HEK293T (cell line): Measurements from ENCODE around the gene RNU6-9.

Experiments
- CTCF ChIA-PET: fragments of 350-600 bp; formaldehyde crosslinking; extraction: SDS; loops from one replicate; lab custom pipeline; 2021; ENCODE audit warnings: antibody characterized with exemption, inconsistent platforms; lab: Yijun Ruan, JAX
- POLR2A ChIA-PET: fragments of 350-600 bp; formaldehyde crosslinking; extraction: SDS; loops from one replicate; lab custom pipeline; 2020; ENCODE audit warnings: antibody characterized with exemption, inconsistent platforms; lab: Yijun Ruan, JAX
- DNase-seq: peaks from one replicate; pipeline ENCODE4 v3.0.0; 2012; ENCODE audit warnings: mixed read lengths; ENCODE audit errors: extremely low spot score
- ARNT ChIP-seq: fragments of 450-650 bp; IDR thresholded peaks from 2 replicates; pipeline ENCODE4 v1.6.1; 2017; ENCODE audit warnings: mild to moderate bottlenecking
- BHLHE40 ChIP-seq: fragments of 450-650 bp; IDR thresholded peaks from 2 replicates; pipeline ENCODE4 v1.6.1; 2016; ENCODE audit warnings: mild to moderate bottlenecking, moderate library complexity, borderline replicate concordance
- CTBP1 ChIP-seq: fragments of 450-650 bp; IDR thresholded peaks from 2 replicates; pipeline ENCODE4 v1.6.1; 2016; ENCODE audit warnings: borderline replicate concordance
- ELF4 ChIP-seq: fragments of 450-650 bp; IDR thresholded peaks from 2 replicates; pipeline ENCODE4 v1.6.1; 2017; ENCODE audit warnings: antibody characterized with exemption
- FOXA1 ChIP-seq: fragments of 450-650 bp; IDR thresholded peaks from 2 replicates; pipeline ENCODE4 v1.6.1; 2016; ENCODE audit warnings: mild to moderate bottlenecking
- FOXK2 ChIP-seq: fragments of 450-650 bp; IDR thresholded peaks from 2 replicates; pipeline ENCODE4 v1.6.1; 2016; ENCODE audit warnings: mild to moderate bottlenecking
- FOXM1 ChIP-seq: fragments of 450-650 bp; IDR thresholded peaks from 2 replicates; pipeline ENCODE4 v1.6.1; 2017; ENCODE audit warnings: mild to moderate bottlenecking, borderline replicate concordance
- HDGF ChIP-seq: fragments of 450-650 bp; IDR thresholded peaks from 2 replicates; pipeline ENCODE4 v1.6.1; 2017; ENCODE audit warnings: antibody characterized with exemption, borderline replicate concordance
- L3MBTL2 ChIP-seq: fragments of 450-650 bp; conservative IDR thresholded peaks from 2 replicates; pipeline ENCODE4 v1.6.1; 2016; ENCODE audit warnings: mild to moderate bottlenecking
- LEF1 ChIP-seq: fragments of 450-650 bp; IDR thresholded peaks from 2 replicates; pipeline ENCODE4 v1.6.1; 2017; ENCODE audit warnings: mild to moderate bottlenecking, borderline replicate concordance
- NFRKB ChIP-seq: fragments of 450-650 bp; IDR thresholded peaks from 2 replicates; pipeline ENCODE4 v1.6.1; 2016; ENCODE audit warnings: mild to moderate bottlenecking, moderate library complexity
- PKNOX1 ChIP-seq: fragments of 450-650 bp; IDR thresholded peaks from 2 replicates; pipeline ENCODE4 v1.6.1; 2016
- SP1 ChIP-seq: fragments of 450-650 bp; IDR thresholded peaks from 2 replicates; pipeline ENCODE4 v1.6.1; 2017
- SUZ12 ChIP-seq: fragments of 450-650 bp; IDR thresholded peaks from 2 replicates; pipeline ENCODE4 v1.6.1; 2016; ENCODE audit warnings: mild to moderate bottlenecking
- TARDBP ChIP-seq: fragments of 450-650 bp; IDR thresholded peaks from 2 replicates; pipeline ENCODE4 v1.6.1; 2016
- ZNF384 ChIP-seq: fragments of 450-650 bp; IDR thresholded peaks from 2 replicates; pipeline ENCODE4 v1.6.1; 2016

RNU6-9 gene

DNA sequence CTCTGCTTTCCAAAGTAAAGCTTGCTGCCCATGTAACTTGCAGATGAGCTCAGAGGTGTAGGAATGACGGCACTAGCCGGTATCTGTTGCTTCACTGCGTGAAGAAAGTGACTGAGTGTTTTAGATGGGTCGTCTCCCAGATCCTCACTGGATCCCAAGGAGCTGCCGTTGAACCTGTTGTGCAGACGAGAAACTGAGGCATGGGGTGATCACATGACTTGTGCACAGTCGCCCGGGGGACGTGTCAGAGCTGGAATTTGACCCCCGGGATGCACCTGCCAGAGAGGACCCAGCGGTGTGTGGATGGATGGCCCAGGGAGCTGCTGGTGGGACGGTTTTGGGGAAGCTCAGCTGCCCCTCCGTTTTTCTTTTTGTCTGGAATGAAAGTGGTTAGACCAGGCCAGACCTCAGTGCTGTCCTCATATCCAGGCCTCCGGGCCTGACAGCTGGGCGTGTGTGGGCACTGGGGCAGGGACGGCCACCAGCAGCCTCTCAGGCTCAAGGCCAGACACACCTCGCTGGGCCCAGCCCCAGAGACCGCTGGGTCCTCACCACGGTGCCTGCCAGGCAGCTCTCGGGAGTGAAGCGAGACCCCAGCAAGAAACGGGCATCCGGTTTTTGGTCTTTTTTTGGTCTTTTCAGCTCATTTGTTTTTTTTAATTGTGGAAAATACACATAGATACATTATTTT lies 45.1 kb downstream of the RNU6-9 start:
- no peak for DNase-seq
- TF ChIP-seq LEF1 (no peak), PKNOX1 (no peak), NFRKB (no peak)
- POLR2A ChIA-PET: interaction anchor here (1.1 kb wide), 1 partner anchor 21 kb away, joined by 3 read pairs; no protein-coding TSS in a partner anchor
- CTCF ChIA-PET: no interaction called here

DNA sequence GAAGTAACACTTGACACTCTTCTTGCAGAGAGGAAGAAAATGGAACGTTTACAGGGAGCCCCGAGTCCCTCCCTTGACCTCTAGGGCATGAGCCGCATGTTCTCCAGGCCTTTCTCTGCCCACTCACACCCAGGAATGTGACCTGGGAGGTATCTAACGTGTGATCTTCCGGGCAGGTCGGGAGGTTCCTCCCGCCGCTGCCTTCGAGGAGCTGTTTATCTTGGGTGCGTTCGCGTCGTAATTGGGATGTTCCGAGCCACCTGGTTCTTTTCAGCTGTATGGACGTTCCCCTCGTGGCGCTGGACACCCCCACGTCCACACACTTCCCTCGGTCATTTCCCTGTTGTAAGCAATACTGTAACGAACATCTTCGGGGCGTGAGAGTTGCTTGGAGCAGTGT lies 46.2 kb downstream of the RNU6-9 start:
- CTCF ChIA-PET: no interaction called here
- TF ChIP-seq PKNOX1 (no peak), SP1 (no peak), TARDBP (no peak), FOXM1 (no peak), FOXA1 (no peak), BHLHE40 (no peak), ZNF384 (no peak), FOXK2 (no peak), CTBP1 (no peak), SUZ12 (no peak), LEF1 (no peak)
- POLR2A ChIA-PET: interaction anchor here (1.1 kb wide), 1 partner anchor 20 kb away, joined by 3 read pairs; no protein-coding TSS in a partner anchor
- DNase-seq: no peak

DNA sequence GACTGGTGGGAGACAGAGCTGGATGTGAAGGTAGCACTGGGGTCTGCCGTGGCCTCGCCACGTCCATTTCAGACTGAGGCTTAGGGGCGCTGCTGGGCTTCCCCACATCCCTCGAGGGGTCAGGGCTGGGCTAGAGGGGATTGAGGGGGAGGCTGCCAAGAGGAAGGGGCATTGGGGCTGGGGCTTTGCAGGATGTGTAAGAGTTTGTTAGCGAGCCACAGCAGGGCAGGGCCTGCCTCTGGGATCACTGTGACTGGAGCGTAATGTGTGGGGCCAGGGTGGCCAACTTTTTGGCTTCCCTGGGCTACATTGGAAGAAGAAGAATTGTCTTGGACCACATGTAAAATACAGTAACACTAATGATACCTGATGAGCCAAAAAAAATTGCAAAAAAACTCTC lies 46.6 kb downstream of the RNU6-9 start:
- POLR2A ChIA-PET: no interaction called here
- TF ChIP-seq LEF1: no peak
- no peak for TF ChIP-seq PKNOX1
- TF ChIP-seq FOXK2: no peak
- TF ChIP-seq ZNF384: no peak
- TF ChIP-seq FOXM1: no peak
- no peak for TF ChIP-seq SUZ12
- no peak for TF ChIP-seq TARDBP
- no peak for TF ChIP-seq ARNT
- no peak for TF ChIP-seq L3MBTL2
- TF ChIP-seq SP1: no peak
- no peak for TF ChIP-seq ELF4
- TF ChIP-seq FOXA1: no peak
- TF ChIP-seq CTBP1: no peak
- TF ChIP-seq BHLHE40: no peak
- no peak for TF ChIP-seq NFRKB
- TF ChIP-seq HDGF: no peak
- DNase-seq: no peak
- CTCF ChIA-PET: no interaction called here

DNA sequence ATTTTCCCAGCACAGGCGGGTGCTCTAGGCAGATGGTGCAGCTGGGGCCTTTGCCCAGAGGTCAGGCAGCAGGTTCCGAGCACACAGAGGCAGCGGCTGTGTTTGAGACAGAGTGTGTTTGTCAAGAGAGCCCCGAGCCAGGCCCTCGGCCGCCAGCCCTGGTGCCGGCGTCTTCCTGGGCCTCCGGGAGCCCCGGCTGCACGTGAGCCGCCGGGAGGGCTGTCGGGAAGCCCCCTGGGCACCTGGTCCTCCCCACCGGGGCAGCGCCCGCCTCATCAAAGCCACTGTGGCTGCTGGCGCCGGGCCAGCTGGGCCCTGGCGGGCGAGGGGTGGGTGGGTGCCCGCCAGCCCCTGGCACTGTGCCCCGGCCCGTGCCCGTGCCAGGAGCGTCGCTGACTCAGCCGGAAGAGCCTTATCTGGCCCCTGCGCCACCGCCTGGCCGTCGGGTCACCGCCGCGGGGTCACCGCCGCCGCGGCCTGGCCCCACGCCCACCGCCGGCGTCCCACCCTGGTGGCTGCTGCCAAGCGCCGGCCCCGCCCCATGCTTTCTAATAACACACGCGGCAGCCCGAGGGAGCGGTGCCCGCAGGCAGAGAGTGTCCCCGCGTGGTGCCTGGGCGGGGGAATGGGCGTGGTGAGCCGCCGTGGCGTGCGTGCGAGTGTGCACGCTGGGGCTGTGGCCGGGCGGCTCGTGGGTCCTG lies 47.5 kb downstream of the RNU6-9 start:
- TF ChIP-seq L3MBTL2 (no peak), SP1 (no peak), ELF4 (no peak)
- ChIA-PET CTCF (no interaction called here), POLR2A (no interaction called here)
- DNase-seq: no peak

- ChIA-PET POLR2A (no interaction called here), CTCF (no interaction called here)
- no peak for DNase-seq
- no peak for TF ChIP-seq SUZ12
- TF ChIP-seq FOXK2: no peak
- TF ChIP-seq ELF4: no peak
- no peak for TF ChIP-seq L3MBTL2
- no peak for TF ChIP-seq FOXA1
- TF ChIP-seq HDGF: no peak
- TF ChIP-seq SP1: no peak
- no peak for TF ChIP-seq NFRKB
- no peak for TF ChIP-seq ZNF384
- no peak for TF ChIP-seq CTBP1
- no peak for TF ChIP-seq PKNOX1
- no peak for TF ChIP-seq ARNT
- TF ChIP-seq LEF1: no peak
- TF ChIP-seq TARDBP: no peak
Measured at GRCh38 chr19:941292-942132, 48.2 kb downstream of the RNU6-9 start.
